Stimulated activated CD4-positive, alpha-beta T cell treated with anti-CD3 and anti-CD28 coated beads, Interleukin-4, amount 100 ng/mL, for 1 hour (primary cell): Measurements from ENCODE around the gene RERE.
"Not testable (repeated sequence)": the region's sequence is repeated elsewhere in the genome, so short reads cannot be mapped to it uniquely, and the experiment has no call there.

Source experiments
- DNase-seq: peaks from one replicate; pipeline ENCODE4 v3.0.0-alpha.2; 2020

Gene RERE

GRCh38 chr1:8796812-8797211, 20.6 kb downstream of the RERE start:
- no peak for DNase-seq

- no peak for DNase-seq
These were observed 22.8 kb downstream of the RERE start for GRCh38 chr1:8794605-8795004.

- DNase-seq: no peak
These were observed 25.6 kb downstream of the RERE start for GRCh38 chr1:8791819-8792218.

- DNase-seq: no peak
These were observed 26.5 kb downstream of the RERE start for GRCh38 chr1:8790987-8791386.

- no peak for DNase-seq
These were observed 27.0 kb downstream of the RERE start for GRCh38 chr1:8790478-8790877.

GRCh38 chr1:8789314-8790214, 27.9 kb downstream of the RERE start:
- no peak for DNase-seq

GRCh38 chr1:8787218-8787617, 30.2 kb downstream of the RERE start:
- no peak for DNase-seq

GRCh38 chr1:8786204-8786603, 31.2 kb downstream of the RERE start:
- DNase-seq: not testable (repeated sequence)

GRCh38 chr1:8782955-8783354, 34.5 kb downstream of the RERE start:
- no peak for DNase-seq

- DNase-seq: no peak
These were observed 35.3 kb downstream of the RERE start for GRCh38 chr1:8782001-8782620.

- DNase-seq: no peak
These were observed 37.0 kb downstream of the RERE start for GRCh38 chr1:8780405-8780804.

GRCh38 chr1:8777867-8778266, 39.6 kb downstream of the RERE start:
- DNase-seq: no peak

GRCh38 chr1:8776104-8776503, 41.3 kb downstream of the RERE start:
- DNase-seq: no peak

GRCh38 chr1:8767006-8767405, 50.4 kb downstream of the RERE start:
- DNase-seq: no peak

GRCh38 chr1:8765198-8765597, 52.2 kb downstream of the RERE start:
- DNase-seq: no peak

GRCh38 chr1:8764293-8764937, 53.0 kb downstream of the RERE start:
- DNase-seq: no peak

GRCh38 chr1:8763888-8764287, 53.6 kb downstream of the RERE start:
- DNase-seq: no peak

GRCh38 chr1:8754993-8755392, 62.4 kb downstream of the RERE start:
- DNase-seq: no peak

- DNase-seq: no peak
These were observed 63.2 kb downstream of the RERE start for GRCh38 chr1:8754247-8754650.

- DNase-seq: no peak
These were observed 63.7 kb downstream of the RERE start for GRCh38 chr1:8753736-8754135.

- no peak for DNase-seq
These were observed 64.3 kb downstream of the RERE start for GRCh38 chr1:8752921-8753713.

GRCh38 chr1:8752411-8752810, 65.0 kb downstream of the RERE start:
- no peak for DNase-seq

GRCh38 chr1:8751984-8752383, 65.5 kb downstream of the RERE start:
- no peak for DNase-seq
